Endothelial cell of umbilical vein (primary cell): ENCODE measurements around the gene ENPP3. TPM values are rescaled to one million over a fixed set of nuclear protein-coding genes. Genes with fewer than 3 reads are reported as not detected.

Experiments used
- BruUV-seq: library from RNA; stranded (reverse); fragments of 400-500 nt; replicated peaks from 2 replicates; lab custom pipeline; 2021; lab: Mats Ljungman, UMichigan
- CTCF ChIA-PET: fragments of 300-600, 350-600 bp; sonication (Branson Sonifier 250); formaldehyde crosslinking; loops from one replicate; lab custom pipeline; 2021; ENCODE audit warnings: antibody characterized with exemption, inconsistent platforms; lab: Charles Lee
- POLR2A ChIA-PET: fragments of 300-600, 350-600 bp; sonication (Branson Sonifier 250); formaldehyde crosslinking; loops from one replicate; lab custom pipeline; 2021; ENCODE audit warnings: antibody characterized with exemption, inconsistent platforms; lab: Charles Lee
- DNase-seq: peaks from one replicate; pipeline ENCODE4 v3.0.0-alpha.2; 2011; ENCODE audit warnings: low read depth, low spot score
- FAIRE-seq: peaks from 2 replicates; lab custom pipeline; 2011; peaks lifted over from hg19 to GRCh38; lab: Jason Lieb, UNC
- H2AFZ ChIP-seq: 2 replicates; pipeline ENCODE4 v1.6.0; 2012; ENCODE audit warnings: low read depth, low read length, control low read depth, inconsistent platforms
- H3K27ac ChIP-seq: 2 replicates; pipeline ENCODE4 v1.5.1; 2011; ENCODE audit warnings: low read depth, mild to moderate bottlenecking, control low read depth, low read length, moderate library complexity; ENCODE audit not compliant: insufficient read depth
- H3K27me3 ChIP-seq, 2 experiments: 2 replicates each; pipeline versions ENCODE4 v1.6.0 to v1.6.1; 2011; ENCODE audit warnings: low read length in 2 of 2, mixed read lengths in 1 of 2; ENCODE audit not compliant: control insufficient read depth in 2 of 2, insufficient read depth in 2 of 2
- H3K36me3 ChIP-seq, 2 experiments: 2 replicates in 1 of 2; 3 replicates in 1 of 2; pipeline ENCODE4 v1.5.1; 2011; ENCODE audit warnings: low read length in 2 of 2, mild to moderate bottlenecking in 1 of 2, moderate library complexity in 1 of 2; ENCODE audit not compliant: control insufficient read depth in 2 of 2, insufficient read depth in 2 of 2; ENCODE audit errors: extremely low read depth in 1 of 2
- H3K4me1 ChIP-seq: 3 replicates; pipeline ENCODE4 v1.5.1; 2011; ENCODE audit warnings: mild to moderate bottlenecking, low read length; ENCODE audit not compliant: control insufficient read depth, insufficient read depth; ENCODE audit errors: extremely low read depth
- H3K4me2 ChIP-seq: 2 replicates; pipeline ENCODE4 v1.6.1; 2011; ENCODE audit warnings: low read length, control low read depth, mixed read lengths; ENCODE audit not compliant: insufficient read depth
- H3K4me3 ChIP-seq, 3 experiments: fragments of 200-600 bp in 1 of 3; sonication (generic), shearing (Covaris generic) in 1 of 3; replicated peaks in 1 of 3; 2 replicates each; pipeline ENCODE4 v1.5.1; 2011 to 2016; ENCODE audit warnings: control low read depth in 3 of 3, low read length in 3 of 3, mild to moderate bottlenecking in 2 of 3, inconsistent platforms in 1 of 3, low read depth in 1 of 3, moderate library complexity in 1 of 3; ENCODE audit not compliant: insufficient read depth in 1 of 3
- H3K79me2 ChIP-seq: 2 replicates; pipeline ENCODE4 v1.6.0; 2012; ENCODE audit warnings: low read length, inconsistent platforms; ENCODE audit not compliant: control insufficient read depth, insufficient read depth
- H3K9ac ChIP-seq: replicated peaks from 2 replicates; pipeline ENCODE3; 2011; ENCODE audit warnings: low read length, control low read depth; ENCODE audit not compliant: insufficient read depth; ENCODE audit errors: extremely low read depth
- H3K9me1 ChIP-seq: replicated peaks from 3 replicates; pipeline ENCODE4 v1.6.0; 2011; ENCODE audit warnings: mild to moderate bottlenecking, low read length; ENCODE audit not compliant: control insufficient read depth, insufficient read depth; ENCODE audit errors: extremely low read depth
- H3K9me3 ChIP-seq: replicated peaks from 2 replicates; pipeline ENCODE4 v1.5.1; 2012; ENCODE audit warnings: low read length, inconsistent platforms; ENCODE audit not compliant: control insufficient read depth, insufficient read depth
- H4K20me1 ChIP-seq: replicated peaks from 2 replicates; pipeline ENCODE3; 2011; ENCODE audit warnings: mild to moderate bottlenecking, low read length; ENCODE audit not compliant: control insufficient read depth, insufficient read depth; ENCODE audit errors: extremely low read depth
- CTCF ChIP-seq, 2 donors: IDR thresholded peaks; 1 replicate in 1 of 2; 2 replicates in 1 of 2; pipeline ENCODE4 v1.5.1; 2011; ENCODE audit warnings: low read length in 2 of 2, mild to moderate bottlenecking in 2 of 2, moderate library complexity in 2 of 2, control low read depth in 1 of 2, inconsistent platforms in 1 of 2, low read depth in 1 of 2; ENCODE audit not compliant: insufficient read depth in 1 of 2; ENCODE audit errors: extremely low read depth in 1 of 2
- EZH2 ChIP-seq: IDR thresholded peaks from 2 replicates; pipeline ENCODE4 v1.6.1; 2012; ENCODE audit warnings: borderline replicate concordance, low read depth, mild to moderate bottlenecking, moderate library complexity, low read length, inconsistent platforms; ENCODE audit not compliant: severe bottlenecking
- GATA2 ChIP-seq: IDR thresholded peaks from 2 replicates; pipeline ENCODE4 v1.7.0; 2011; ENCODE audit warnings: low read depth, mild to moderate bottlenecking, moderate library complexity, mixed read lengths, low read length; ENCODE audit not compliant: insufficient read length, insufficient read depth
- JUN ChIP-seq: IDR thresholded peaks from 2 replicates; pipeline ENCODE4 v1.6.1; 2011; ENCODE audit warnings: borderline replicate concordance, low read depth; ENCODE audit not compliant: insufficient read length, insufficient read depth
- MAX ChIP-seq: IDR thresholded peaks from 2 replicates; pipeline ENCODE4 v1.6.1; 2011; ENCODE audit not compliant: insufficient read depth, insufficient read length
- MYC ChIP-seq: IDR thresholded peaks from one replicate; pipeline ENCODE4 v1.6.1; 2011; ENCODE audit warnings: mild to moderate bottlenecking, low read depth, low read length
- POLR2A ChIP-seq: IDR thresholded peaks from 2 replicates; pipeline ENCODE4 v1.6.1; 2012; ENCODE audit warnings: low read depth, mild to moderate bottlenecking, control low read depth, low read length
- POLR2AphosphoS5 ChIP-seq: IDR thresholded peaks from 2 replicates; pipeline ENCODE4 v1.6.1; 2012; ENCODE audit warnings: low read depth, mild to moderate bottlenecking, control low read depth, low read length, moderate library complexity; ENCODE audit not compliant: insufficient read depth
- dilution Hi-C: fragments of 300-500 bp; cut with MboI; formaldehyde crosslinking; loops from one replicate; pipeline ENCODE4 v1.15.0; 2019; ENCODE audit warnings: low sequenced_read_pairs; ENCODE audit not compliant: extremely low pct_ligation_motif_present
- intact Hi-C: fragments of 100-400 bp; cut with micrococcal nuclease; formaldehyde crosslinking; loops from one replicate; pipeline ENCODE4 v1.10.0; 2022
- polyA plus RNA-seq, 4 experiments: library from polyadenylated mRNA; depleted of rRNA in 3 of 4; stranded (reverse) in 3 of 4; unstranded in 1 of 4; fragments of >200 nt; gene quantifications; 2 replicates each; pipeline versions ENCODE4 v1.2.1 to v1.2.3, GENCODE V29; 2011 to 2012; ENCODE audit warnings: missing spikeins in 1 of 4
- total RNA-seq: library from RNA; stranded (reverse); gene quantifications from 2 replicates; pipeline ENCODE4 v1.2.3, GENCODE V29; 2021

Gene ENPP3
- total and polyA plus RNA-seq, 2 donors (not counting 3 experiments of a cell fraction or from before 2014, with no cell fraction given) = not detected

GRCh38 chr6:131728296-131728939, 91.3 kb downstream of the ENPP3 start:
- H3K27me3 ChIP-seq = no peaks in the 10 kb centered on the region
- POLR2A ChIA-PET = no interaction called here
- no peaks in the 10 kb centered on the region for H3K79me2 ChIP-seq
- no peaks in the 10 kb centered on the region for H3K9me1 ChIP-seq
- H3K4me2 ChIP-seq = no peak overlapping the region
- dilution Hi-C loops = no loop called here
- intact Hi-C loops = no loop called here
- DNase-seq = no peak
- H3K4me1 ChIP-seq = no peaks in the 10 kb centered on the region
- no peak overlapping the region for H3K4me3 ChIP-seq
- H3K27ac ChIP-seq = no peak overlapping the region
- TF ChIP-seq GATA2 (no peak), MYC (no peak), POLR2AphosphoS5 (no peak), MAX (no peak), JUN (no peak), POLR2A (no peak), EZH2 (no peak), CTCF (IDR thresholded peaks at IDR 0.05; ENCODE audit: extremely low read depth in 1 of 2, insufficient read depth in 1 of 2, low read depth in 1 of 2, low read length in 2 of 2) (no peak)
- CTCF ChIA-PET = interaction anchor here (1.0 to 2.4 kb wide), 3 partner anchors 9 to 33 kb away, joined by 3 to 15 read pairs (median 3); no protein-coding TSS in a partner anchor
- no TSS peak for BruUV-seq
- H2AFZ ChIP-seq = no peak overlapping the region
- H3K36me3 ChIP-seq = no peaks in the 10 kb centered on the region
- H4K20me1 ChIP-seq = no peaks in the 10 kb centered on the region
- no peaks in the 10 kb centered on the region for H3K9me3 ChIP-seq
- no peak overlapping the region for H3K9ac ChIP-seq
- FAIRE-seq = no peak
